ENCODE data around the gene SLC38A11. TPM values are rescaled to one million over a fixed set of nuclear protein-coding genes. Genes with fewer than 3 reads are reported as not detected.

Gene SLC38A11
- total and polyA plus RNA-seq, 2 of the 13 experiments (the other 11 are each of a cell fraction or from before 2014, with no cell fraction given) = 14.0 to 14.3 TPM

- TF ChIP-seq, protein P1, sequence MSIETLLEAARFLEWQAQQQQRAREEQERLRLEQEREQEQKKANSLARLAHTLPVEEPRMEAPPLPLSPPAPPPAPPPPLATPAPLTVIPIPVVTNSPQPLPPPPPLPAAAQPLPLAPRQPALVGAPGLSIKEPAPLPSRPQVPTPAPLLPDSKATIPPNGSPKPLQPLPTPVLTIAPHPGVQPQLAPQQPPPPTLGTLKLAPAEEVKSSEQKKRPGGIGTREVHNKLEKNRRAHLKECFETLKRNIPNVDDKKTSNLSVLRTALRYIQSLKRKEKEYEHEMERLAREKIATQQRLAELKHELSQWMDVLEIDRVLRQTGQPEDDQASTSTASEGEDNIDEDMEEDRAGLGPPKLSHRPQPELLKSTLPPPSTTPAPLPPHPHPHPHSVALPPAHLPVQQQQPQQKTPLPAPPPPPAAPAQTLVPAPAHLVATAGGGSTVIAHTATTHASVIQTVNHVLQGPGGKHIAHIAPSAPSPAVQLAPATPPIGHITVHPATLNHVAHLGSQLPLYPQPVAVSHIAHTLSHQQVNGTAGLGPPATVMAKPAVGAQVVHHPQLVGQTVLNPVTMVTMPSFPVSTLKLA (IDR thresholded peaks at IDR 0.05) = no peak
- peak; percentile 58 for TF ChIP-seq ZNF317 (CRISPR knock-in tag; IDR thresholded peaks at IDR 0.05)
- TF ChIP-seq MAFG (CRISPR knock-in tag; IDR thresholded peaks at IDR 0.05) = no peak
- TF ChIP-seq TARDBP (CRISPR knock-in tag; IDR thresholded peaks at IDR 0.05) = peak; percentile 79
Observed at GRCh38 chr2:164935118-164936101, 19.9 kb downstream of the SLC38A11 start (continued).

DNA sequence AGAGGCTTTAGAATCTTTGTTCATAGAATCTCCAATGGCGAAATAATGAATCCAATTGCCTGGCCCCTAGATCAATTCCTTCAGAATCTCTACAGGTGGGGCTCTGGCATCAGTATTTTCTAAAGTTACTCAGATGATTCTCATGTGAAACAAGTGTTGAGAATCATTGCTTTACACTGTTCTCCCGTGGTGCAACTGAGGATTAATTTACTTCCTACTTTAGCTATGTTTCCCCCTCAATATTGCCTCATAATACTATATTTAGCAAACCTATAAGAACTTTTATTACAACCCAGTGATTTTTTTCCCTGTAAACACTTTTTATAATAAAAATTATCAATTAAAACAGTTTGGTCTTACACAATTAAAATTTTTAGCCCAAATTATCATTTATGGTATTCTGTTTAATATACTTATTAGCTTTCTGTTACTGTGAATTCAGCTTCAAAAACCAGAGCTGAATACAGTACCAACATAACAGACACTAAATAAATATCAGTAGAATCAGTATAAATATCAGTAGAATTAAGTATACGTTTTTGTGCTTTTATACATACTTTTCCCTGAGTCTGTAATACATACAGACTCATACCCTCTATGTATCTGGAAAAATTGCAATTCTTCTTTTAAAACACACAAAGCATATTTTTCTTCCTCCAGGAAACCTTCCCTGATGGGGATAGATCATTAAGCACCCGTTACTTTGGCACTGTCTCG lies 20.8 kb downstream of the SLC38A11 start:
- H3K4me2 ChIP-seq (ENCODE audit: low read depth, low read length) = peak overlapping the region; percentile 44
- DNase-seq (ENCODE audit: low spot score) (no peak), FAIRE-seq (no peak), ATAC-seq (peak; percentile 36; the same call in 1 of the 3 replicates)
- no peak overlapping the region for H3K9ac ChIP-seq (ENCODE audit: insufficient read depth, low read depth, low read length)
- H3K27me3 ChIP-seq (ENCODE audit: control insufficient read depth in 1 of 2, insufficient read depth in 2 of 2, low read length in 2 of 2) = no peaks in the 10 kb centered on the region
- H3K9me3 ChIP-seq (ENCODE audit: low read length) = peaks cover 9% of the 10 kb centered on the region; the same call in 1 of the 2 replicates
- ChIA-PET POLR2A (interaction anchor here (0.9 to 1.9 kb wide), 2 partner anchors 12 to 14 kb away, joined by 3 to 8 read pairs; no protein-coding TSS in a partner anchor), CTCF (ENCODE audit: low intra/inter-chr PET ratio, low total read pairs) (no interaction called here)
- peak overlapping the region in 2 of 3 experiments; percentile 13 to 21; a peak in 1 of 6 replicates for H3K4me3 ChIP-seq (replicated peaks in 1 of 3; ENCODE audit: insufficient read depth in 1 of 3, low read depth in 2 of 3, low read length in 3 of 3)
- no peaks in the 10 kb centered on the region for H3K36me3 ChIP-seq (replicated peaks in 1 of 2; ENCODE audit: control insufficient read depth in 1 of 2, insufficient read depth in 2 of 2, low read length in 2 of 2)
- peaks cover 4% of the 10 kb centered on the region for H3K79me2 ChIP-seq (ENCODE audit: insufficient read depth, low read length)
- intact Hi-C loops (cut with micrococcal nuclease; ENCODE audit: unreplicated experiment) (no loop called here), in situ Hi-C loops (cut with HindIII; ENCODE audit: extremely low pct_ligation_motif_present, low pct_unique_long_range_greater_than_20kb) (no loop called here)
- BruUV-seq (replicated peaks) = no TSS peak
- H3K27ac ChIP-seq (ENCODE audit: extremely low read length, insufficient read depth, low read length) = peak overlapping the region; percentile 69
- H4K20me1 ChIP-seq (ENCODE audit: insufficient read depth, low read length) = no peaks in the 10 kb centered on the region
- WGBS (ENCODE audit: low lambda C conversion rate) = 35% methylated on average over 5 of the region's 5 CpGs
- peaks cover 66% of the 10 kb centered on the region for H3K4me1 ChIP-seq (ENCODE audit: insufficient read depth, low read length)
- no peak overlapping the region for H2AFZ ChIP-seq (ENCODE audit: low read length)
- TF ChIP-seq NFRKB (IDR thresholded peaks at IDR 0.05) (no peak), ZNF496 (CRISPR knock-in tag; IDR thresholded peaks at IDR 0.05; ENCODE audit: insufficient replicate concordance) (no peak), CTCF (CRISPR knock-in tag; IDR thresholded peaks at IDR 0.05) (peak; percentile 25), HNF4G (IDR thresholded peaks at IDR 0.05; ENCODE audit: borderline replicate concordance, low read depth, low read length) (peak; percentile 55; the same call in 1 of the 2 replicates), HNF4G (CRISPR knock-in tag; IDR thresholded peaks at IDR 0.05; ENCODE audit: borderline replicate concordance, low read depth) (no peak), KDM6A (CRISPR knock-in tag; IDR thresholded peaks at IDR 0.05; ENCODE audit: low read depth) (no peak)
- TF ChIP-seq, protein P2, sequence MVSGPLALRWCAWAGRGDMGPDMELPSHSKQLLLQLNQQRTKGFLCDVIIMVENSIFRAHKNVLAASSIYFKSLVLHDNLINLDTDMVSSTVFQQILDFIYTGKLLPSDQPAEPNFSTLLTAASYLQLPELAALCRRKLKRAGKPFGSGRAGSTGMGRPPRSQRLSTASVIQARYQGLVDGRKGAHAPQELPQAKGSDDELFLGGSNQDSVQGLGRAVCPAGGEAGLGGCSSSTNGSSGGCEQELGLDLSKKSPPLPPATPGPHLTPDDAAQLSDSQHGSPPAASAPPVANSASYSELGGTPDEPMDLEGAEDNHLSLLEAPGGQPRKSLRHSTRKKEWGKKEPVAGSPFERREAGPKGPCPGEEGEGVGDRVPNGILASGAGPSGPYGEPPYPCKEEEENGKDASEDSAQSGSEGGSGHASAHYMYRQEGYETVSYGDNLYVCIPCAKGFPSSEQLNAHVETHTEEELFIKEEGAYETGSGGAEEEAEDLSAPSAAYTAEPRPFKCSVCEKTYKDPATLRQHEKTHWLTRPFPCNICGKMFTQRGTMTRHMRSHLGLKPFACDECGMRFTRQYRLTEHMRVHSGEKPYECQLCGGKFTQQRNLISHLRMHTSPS (CRISPR knock-in tag; IDR thresholded peaks at IDR 0.05; ENCODE audit: low read depth) = no peak

Measured in HepG2 (cell line).